Naive thymus-derived CD8-positive, alpha-beta T cell (primary cell): ENCODE data around the gene RGS3. TPM values are rescaled to one million over a fixed set of nuclear protein-coding genes. Genes with fewer than 3 reads are reported as not detected.
"Not testable (repeated sequence)": the region's sequence is repeated elsewhere in the genome, so short reads cannot be mapped to it uniquely, and the experiment has no call there.

ENCODE experiments used
- ATAC-seq, 2 donors: fragments of 150-1000 bp; cut with Tn5 transposase in 1 of 2; sonication (Bioruptor Pico), chemical (Tn5 transposase) in 1 of 2; 1 replicate in 1 of 2; 2 replicates in 1 of 2; pipeline ENCODE4 v1.10.0; 2021; ENCODE audit warnings: mild to moderate bottlenecking in 2 of 2, moderate library complexity in 2 of 2
- POLR2A ChIA-PET: fragments of 350-600 bp; sonication (Branson Sonifier 250); formaldehyde crosslinking; loops from one replicate; lab custom pipeline; 2021; ENCODE audit warnings: antibody characterized with exemption; lab: Charles Lee
- DNase-seq, 10 donors: peaks; one replicate each; pipeline versions ENCODE4 v3.0.0 to v3.0.0-alpha.2; 2020 to 2022
- H3K27ac Mint-ChIP-seq, 10 donors: one replicate each; pipeline ENCODE4 v1.8.0; 2020 to 2022; ENCODE audit warnings: mild to moderate bottlenecking in 10 of 10, mixed read lengths in 10 of 10, moderate library complexity in 4 of 10, inconsistent platforms in 1 of 10
- H3K27me3 Mint-ChIP-seq, 5 donors: one replicate each; pipeline ENCODE4 v1.8.0; 2021 to 2022; ENCODE audit warnings: mixed read lengths in 5 of 5
- H3K36me3 Mint-ChIP-seq, 3 donors: one replicate each; pipeline ENCODE4 v1.8.0; 2020 to 2022; ENCODE audit warnings: mixed read lengths in 3 of 3, mild to moderate bottlenecking in 2 of 3, inconsistent platforms in 1 of 3
- H3K4me1 Mint-ChIP-seq, 4 donors: one replicate each; pipeline ENCODE4 v1.8.0; 2021 to 2022; ENCODE audit warnings: mixed read lengths in 4 of 4
- H3K4me3 Mint-ChIP-seq, 10 donors: one replicate each; pipeline ENCODE4 v1.8.0; 2020 to 2022; ENCODE audit warnings: mild to moderate bottlenecking in 10 of 10, mixed read lengths in 10 of 10, moderate library complexity in 6 of 10, inconsistent platforms in 1 of 10
- H3K9me3 Mint-ChIP-seq, 9 donors: one replicate each; pipeline ENCODE4 v1.8.0; 2020 to 2022; ENCODE audit warnings: mixed read lengths in 9 of 9, mild to moderate bottlenecking in 3 of 9, inconsistent platforms in 1 of 9, moderate library complexity in 1 of 9
- polyA plus RNA-seq, 3 donors: library from polyadenylated mRNA; unstranded; fragments of 300-500 nt; fragmentation: Illumina TruSeq; gene quantifications; one replicate each; pipeline ENCODE4 v1.2.3, GENCODE V29; 2021
- total RNA-seq, 8 experiments: library from RNA in 2 of 8; stranded (reverse) in 2 of 8; gene quantifications; one replicate each; pipeline ENCODE4 v1.2.3 and lab custom pipeline; 2021 to 2026

The RGS3 gene
- total and polyA plus RNA-seq, 5 experiments from 2014 or later = 17.9 to 33.4 (median 27.8) TPM

DNA sequence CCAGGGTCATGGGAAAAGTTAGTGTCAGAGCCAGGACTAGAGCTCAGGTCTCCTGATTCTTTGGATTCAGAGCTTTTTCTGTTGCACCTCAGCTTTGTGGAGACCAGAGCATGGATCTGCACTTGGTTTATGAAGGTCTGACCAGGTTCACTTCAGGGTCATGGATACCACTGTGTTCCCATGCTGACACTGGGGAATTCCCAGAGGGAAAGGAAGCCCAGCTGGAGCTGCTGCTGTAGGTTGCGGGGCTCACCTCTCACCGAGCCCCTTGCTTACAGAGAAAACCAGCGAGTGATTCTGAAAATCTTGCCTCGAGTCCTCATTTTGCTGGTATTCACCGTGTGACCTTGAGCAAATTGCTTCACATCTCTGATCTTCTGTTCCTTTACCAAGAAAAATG is 83.0 kb downstream of the RGS3 start:
- no peak for ATAC-seq
- POLR2A ChIA-PET = interaction anchor here (0.6 kb wide), 1 partner anchor 12 kb away, joined by 7 read pairs; no protein-coding TSS in a partner anchor
- no peaks in the 10 kb centered on the region for H3K27me3 Mint-ChIP-seq

DNA sequence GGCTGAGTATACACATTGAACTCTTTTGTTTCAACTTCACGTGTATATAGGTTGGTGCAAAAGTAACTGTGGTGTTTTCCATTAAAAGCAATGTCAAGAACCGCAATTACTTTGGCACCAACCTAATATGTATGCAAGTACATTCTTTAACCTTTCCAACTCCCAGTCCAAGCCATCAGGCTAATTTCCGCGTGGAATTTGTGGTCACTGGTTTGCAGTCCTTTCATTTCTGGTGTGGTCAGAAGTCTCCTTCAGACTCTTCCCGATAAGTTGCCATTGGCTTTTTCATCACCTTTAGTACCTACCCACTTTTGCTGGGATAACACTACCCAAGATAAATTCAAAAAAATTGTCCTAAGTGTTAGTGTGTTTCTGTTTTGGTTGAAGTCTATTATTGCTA is 84.0 kb downstream of the RGS3 start:
- Mint-ChIP-seq H3K4me3 (peak overlapping the region in 4 of 10 donors; percentile 19 to 56 (median 45)), H3K36me3 (peaks cover 0 to 36% (median 14%) of the 10 kb centered on the region in 3 donors), H3K9me3 (no peaks in the 10 kb centered on the region), H3K27me3 (no peaks in the 10 kb centered on the region), H3K4me1 (peaks cover 32 to 63% (median 59%) of the 10 kb centered on the region in 4 donors), H3K27ac (peak overlapping the region in 8 of 10 donors; percentile 55 to 92 (median 86))
- DNase-seq (no peak), ATAC-seq (no peak)
- POLR2A ChIA-PET = interaction anchor here (0.6 to 1.7 kb wide), 5 partner anchors 7 to 33 kb away, joined by 3 to 7 read pairs (median 3); no protein-coding TSS in a partner anchor

More for the DNA sequence above, 83.0 kb downstream of the RGS3 start:
- Mint-ChIP-seq H3K4me3 (no peak overlapping the region), H3K27ac (peak overlapping the region in 8 of 10 donors; percentile 54 to 85 (median 78)), H3K4me1 (peaks cover 39 to 71% (median 67%) of the 10 kb centered on the region in 4 donors), H3K36me3 (peaks cover 0 to 46% (median 21%) of the 10 kb centered on the region in 3 donors), H3K9me3 (no peaks in the 10 kb centered on the region)
- DNase-seq = no peak

DNA sequence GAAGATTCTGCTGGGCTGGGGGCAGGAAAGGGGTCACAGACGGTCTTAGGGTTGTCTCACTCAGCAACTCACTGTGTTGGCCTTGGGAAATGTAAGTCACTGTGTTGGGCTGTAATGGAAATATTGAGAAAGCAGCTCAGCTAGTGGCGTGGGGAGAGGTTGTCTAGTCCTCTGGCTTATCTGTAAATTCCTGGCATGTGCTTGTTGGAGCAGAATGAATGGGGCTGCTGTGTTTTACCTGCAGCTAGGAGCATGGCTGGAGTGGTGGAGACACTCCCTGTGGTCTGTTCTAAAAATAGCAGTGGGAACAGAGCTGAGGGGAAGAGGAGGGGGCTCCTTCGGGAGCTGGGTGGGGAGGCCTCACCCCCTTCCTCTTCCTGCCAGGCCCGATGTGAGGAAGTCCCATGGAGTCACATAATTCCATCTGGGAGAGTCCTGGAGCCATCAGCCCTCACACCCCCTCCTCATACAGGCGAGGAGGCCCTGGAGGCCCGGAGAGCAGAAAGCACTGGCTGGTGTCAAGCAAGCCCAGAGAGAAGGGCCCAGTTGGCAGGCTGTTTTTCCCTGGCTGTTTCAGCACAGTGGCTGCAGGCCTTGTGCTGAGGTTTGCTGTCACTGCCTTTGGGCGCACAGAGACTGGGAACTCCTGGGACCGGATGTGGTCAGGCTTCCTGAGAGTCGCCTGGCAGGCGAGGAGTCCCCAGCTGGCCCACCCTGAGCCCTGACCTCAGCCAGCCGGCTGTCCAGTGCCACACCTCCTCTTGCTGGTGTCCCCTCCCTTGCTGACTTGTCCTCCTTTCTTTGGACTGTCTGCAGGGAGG is 84.9 kb downstream of the RGS3 start:
- Mint-ChIP-seq H3K9me3 (no peaks in the 10 kb centered on the region), H3K36me3 (peaks cover 0 to 29% (median 11%) of the 10 kb centered on the region in 3 donors), H3K27me3 (no peaks in the 10 kb centered on the region), H3K4me1 (peaks cover 30 to 59% (median 52%) of the 10 kb centered on the region in 4 donors), H3K4me3 (peak overlapping the region in 8 of 10 donors; percentile 16 to 56 (median 45)), H3K27ac (peak overlapping the region; percentile 78 to 92 (median 84))
- POLR2A ChIA-PET = interaction anchor here (1.1 to 1.7 kb wide), 4 partner anchors 8 to 32 kb away, joined by 3 to 4 read pairs (median 3); no protein-coding TSS in a partner anchor
- DNase-seq (no peak), ATAC-seq (peak in 1 of 2 donors; percentile 47)

DNA sequence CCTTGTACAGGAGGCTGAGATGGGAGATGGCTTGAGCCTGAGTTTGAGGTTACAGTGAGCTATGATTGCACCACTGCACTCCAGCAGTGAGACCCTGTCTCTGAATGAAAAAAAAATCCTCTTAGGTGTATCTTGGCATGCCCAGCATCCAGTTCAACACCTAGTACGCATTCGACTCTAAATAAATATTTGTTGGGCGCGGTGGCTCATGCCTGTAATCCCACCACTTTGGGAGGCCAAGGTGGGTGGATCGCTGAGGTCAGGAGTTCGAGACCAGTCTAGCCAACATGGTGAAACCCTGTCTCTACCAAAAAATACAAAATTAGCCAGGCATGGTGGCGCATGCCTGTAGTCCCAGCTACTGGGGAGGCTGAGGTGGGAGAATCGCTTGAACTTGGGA is 86.4 kb downstream of the RGS3 start:
- DNase-seq, H3K9me3 Mint-ChIP-seq, H3K27me3 Mint-ChIP-seq, POLR2A ChIA-PET, ATAC-seq, H3K4me3 Mint-ChIP-seq: not testable (repeated sequence)
- Mint-ChIP-seq H3K27ac (peak overlapping the region in 7 of 10 donors; percentile 36 to 92 (median 86)), H3K4me1 (peaks cover 29 to 56% (median 47%) of the 10 kb centered on the region in 4 donors), H3K36me3 (peaks cover 0 to 17% (median 12%) of the 10 kb centered on the region in 3 donors)

DNA sequence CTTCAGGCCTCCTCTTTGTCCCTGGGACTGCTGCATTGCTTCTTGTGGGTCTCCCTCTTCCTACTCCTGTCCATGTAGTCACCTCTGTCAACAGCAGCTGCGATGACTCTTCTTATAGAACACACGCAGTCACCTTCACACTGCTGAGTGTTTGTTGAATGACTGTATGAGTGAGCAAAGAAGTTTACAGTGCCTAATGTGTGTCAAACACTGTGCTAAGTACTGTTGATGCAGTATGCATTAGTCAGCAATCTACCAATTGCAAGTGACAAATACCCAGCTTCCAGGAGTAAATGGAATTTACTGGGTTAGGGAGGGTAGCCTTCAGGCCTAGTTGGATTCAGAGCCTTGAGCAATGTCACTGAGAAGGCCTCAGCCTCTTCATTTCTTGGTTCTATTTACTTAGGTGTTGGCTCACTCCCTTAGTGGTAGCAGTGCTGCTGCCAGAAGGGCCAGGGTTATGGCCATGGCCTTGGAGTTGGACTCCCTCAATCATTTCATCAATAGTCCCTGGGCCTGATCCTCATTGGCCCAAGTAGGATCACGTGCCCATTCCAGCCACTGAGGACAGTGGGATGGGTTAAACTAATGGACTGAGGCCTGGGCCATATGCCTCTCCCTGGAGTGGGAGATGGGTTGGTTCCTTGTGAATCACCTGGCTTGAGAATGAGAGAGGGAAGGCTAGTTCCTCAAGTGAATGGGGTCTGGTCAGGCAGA is 93.5 kb downstream of the RGS3 start:
- Mint-ChIP-seq H3K9me3 (no peaks in the 10 kb centered on the region), H3K27ac (peak overlapping the region; percentile 26 to 91 (median 72)), H3K4me3 (no peak overlapping the region), H3K4me1 (peaks cover 23 to 49% (median 45%) of the 10 kb centered on the region in 4 donors), H3K27me3 (no peaks in the 10 kb centered on the region), H3K36me3 (peaks cover 0 to 4% (median 4%) of the 10 kb centered on the region in 3 donors)
- POLR2A ChIA-PET = no interaction called here
- DNase-seq (peak in 1 of 10 donors; percentile 22), ATAC-seq (no peak)

DNA sequence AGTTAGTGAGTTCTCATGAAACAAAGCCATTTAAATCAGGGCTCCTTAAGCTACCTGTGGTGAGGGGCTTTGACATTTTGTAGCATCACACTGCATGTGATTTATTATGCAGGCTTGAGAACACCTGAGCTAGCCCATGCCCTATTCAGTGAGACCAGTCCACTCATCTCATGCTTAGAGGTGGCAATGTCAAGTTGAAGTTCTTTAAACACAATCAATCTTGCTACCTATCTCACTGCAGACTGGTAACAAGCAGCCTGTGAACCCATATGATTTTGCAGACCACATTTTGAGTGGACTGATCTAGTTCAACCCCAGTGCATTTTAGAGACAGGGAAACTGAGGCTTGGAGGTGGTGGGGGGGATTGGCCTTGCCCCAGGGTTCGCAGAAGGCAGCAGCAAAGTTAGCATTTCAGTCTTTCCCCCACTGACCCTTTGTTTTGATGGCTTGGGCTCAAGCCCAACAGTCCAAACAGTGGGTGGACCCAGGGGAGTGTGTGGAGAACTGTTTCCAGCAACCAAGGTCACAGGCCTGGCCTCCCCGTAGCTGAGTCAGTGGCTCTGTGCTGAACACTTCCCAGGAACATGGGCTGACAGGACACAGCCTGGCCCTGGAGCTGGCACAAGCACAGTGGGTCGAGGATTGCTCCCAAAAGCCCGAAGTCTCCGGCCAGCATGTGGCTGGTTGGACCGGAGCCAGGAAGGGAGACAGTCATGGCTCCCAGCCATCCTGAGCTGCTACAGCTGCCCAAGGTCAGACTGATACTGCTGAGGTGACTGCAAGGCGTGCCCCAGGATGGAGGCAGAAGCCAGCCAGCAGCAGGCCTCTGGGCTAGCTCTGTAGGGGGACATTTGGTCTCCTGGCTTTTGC is 95.3 kb downstream of the RGS3 start:
- H3K4me1 Mint-ChIP-seq = peaks cover 27 to 55% (median 52%) of the 10 kb centered on the region in 4 donors

DNA sequence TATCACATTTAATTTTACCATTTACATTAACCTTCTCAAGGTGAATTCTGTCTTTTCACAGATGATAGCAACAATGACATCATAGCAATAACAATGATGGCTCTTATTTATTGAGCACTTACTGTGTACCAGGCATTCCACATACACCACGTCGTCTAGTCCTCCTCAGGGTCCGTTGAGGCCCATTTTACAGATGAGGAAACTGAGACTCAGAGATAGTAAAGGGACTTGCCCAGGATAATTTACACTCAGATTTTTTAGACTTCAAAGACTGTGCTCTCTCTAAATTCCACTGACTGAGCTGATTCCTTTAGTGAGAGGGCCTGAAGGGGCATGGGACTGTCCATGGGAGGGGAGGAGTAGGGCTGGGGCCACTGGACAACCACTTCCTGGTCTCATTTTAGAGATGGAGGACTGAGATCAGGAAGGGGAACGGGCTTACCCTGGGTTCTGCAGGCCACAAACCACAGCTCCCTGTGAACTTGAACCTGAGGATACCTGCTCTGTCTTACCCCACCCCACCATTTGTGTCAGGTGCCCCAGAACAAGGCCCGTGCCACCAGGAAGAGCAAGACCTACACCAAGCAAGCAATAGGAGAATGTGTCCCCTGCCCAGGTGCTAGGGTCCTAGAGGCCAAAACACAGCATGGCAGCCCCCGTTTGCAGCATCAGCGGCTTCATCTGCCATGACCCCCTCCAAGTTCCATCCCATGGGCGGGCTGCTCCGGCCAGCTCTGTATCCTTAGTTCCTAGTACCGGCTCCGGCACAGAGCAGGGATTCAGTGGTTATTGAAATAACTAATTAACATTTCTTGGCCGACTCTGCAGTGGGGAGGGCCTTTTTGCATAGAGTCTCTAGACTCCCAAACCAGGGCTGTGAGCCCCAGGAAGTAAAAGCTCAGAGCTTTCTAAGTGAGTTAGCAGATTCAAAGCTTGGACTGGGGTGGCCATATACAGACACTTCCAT is 96.6 kb downstream of the RGS3 start:
- POLR2A ChIA-PET = interaction anchor here (0.9 to 1.9 kb wide), 3 partner anchors 9 to 18 kb away, joined by 3 to 6 read pairs (median 4); no protein-coding TSS in a partner anchor
- H3K9me3 Mint-ChIP-seq = no peaks in the 10 kb centered on the region
- peaks cover 27 to 57% (median 55%) of the 10 kb centered on the region in 4 donors for H3K4me1 Mint-ChIP-seq
- H3K27ac Mint-ChIP-seq = peak overlapping the region; percentile 39 to 91 (median 58)
- H3K27me3 Mint-ChIP-seq = no peaks in the 10 kb centered on the region
- peaks cover 0 to 4% (median under 1%) of the 10 kb centered on the region in 3 donors for H3K36me3 Mint-ChIP-seq
- DNase-seq (peak in 1 of 10 donors; percentile 40), ATAC-seq (no peak)
- no peak overlapping the region for H3K4me3 Mint-ChIP-seq

More for the DNA sequence above, 95.3 kb downstream of the RGS3 start:
- Mint-ChIP-seq H3K9me3 (no peaks in the 10 kb centered on the region), H3K4me3 (no peak overlapping the region), H3K27ac (peak overlapping the region in 9 of 10 donors; percentile 25 to 83 (median 57)), H3K36me3 (peaks cover 0 to 4% (median 4%) of the 10 kb centered on the region in 3 donors), H3K27me3 (no peaks in the 10 kb centered on the region)
- POLR2A ChIA-PET = interaction anchor here (0.9 kb wide), 1 partner anchor 10 kb away, joined by 3 read pairs; no protein-coding TSS in a partner anchor
- no peak for ATAC-seq
- DNase-seq = peak in 1 of 10 donors; percentile 9

DNA sequence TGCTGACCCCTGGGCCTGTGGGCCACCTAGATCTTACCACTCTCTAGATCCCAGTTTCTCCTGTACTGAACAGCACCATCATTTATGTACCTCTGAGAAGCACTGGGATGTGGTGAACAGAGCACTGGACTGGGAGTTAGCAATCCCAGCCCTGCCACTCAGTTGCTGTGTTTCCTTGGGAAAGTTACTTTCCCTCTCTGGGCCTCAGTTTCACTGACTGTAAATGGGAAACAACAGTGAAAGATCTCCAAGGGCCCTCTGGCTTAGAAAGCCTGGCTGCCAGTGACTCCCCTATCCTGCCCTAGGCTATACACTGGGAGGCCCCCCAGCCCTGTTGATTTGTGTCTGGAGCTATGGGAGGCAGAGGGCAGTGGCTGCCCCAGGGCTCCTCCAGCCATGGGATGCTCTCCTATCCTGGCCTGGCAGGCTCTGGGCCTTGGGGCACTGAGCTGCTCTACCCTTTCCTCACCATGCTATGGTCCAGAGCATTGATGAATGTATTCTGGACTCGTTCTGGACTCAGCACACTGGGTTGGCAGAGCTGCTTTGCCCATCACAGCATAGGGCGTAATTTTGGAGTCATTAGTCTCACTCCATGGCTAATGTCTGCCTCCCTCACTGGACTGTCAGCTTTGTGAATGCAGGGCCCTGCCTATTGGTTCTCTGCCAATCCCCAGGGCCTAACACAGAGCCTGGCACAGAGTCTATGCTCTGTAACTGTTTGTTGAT is 99.3 kb downstream of the RGS3 start:
- no peak overlapping the region for H3K4me3 Mint-ChIP-seq
- ATAC-seq (no peak), DNase-seq (peak in 1 of 10 donors; percentile 61)
- peak overlapping the region in 5 of 10 donors; percentile 16 to 78 (median 56) for H3K27ac Mint-ChIP-seq
- peaks cover 0 to 4% (median 0%) of the 10 kb centered on the region in 3 donors for H3K36me3 Mint-ChIP-seq
- POLR2A ChIA-PET = no interaction called here
- no peaks in the 10 kb centered on the region for H3K9me3 Mint-ChIP-seq
- H3K27me3 Mint-ChIP-seq = no peaks in the 10 kb centered on the region
- H3K4me1 Mint-ChIP-seq = peaks cover 23 to 56% (median 54%) of the 10 kb centered on the region in 4 donors

DNA sequence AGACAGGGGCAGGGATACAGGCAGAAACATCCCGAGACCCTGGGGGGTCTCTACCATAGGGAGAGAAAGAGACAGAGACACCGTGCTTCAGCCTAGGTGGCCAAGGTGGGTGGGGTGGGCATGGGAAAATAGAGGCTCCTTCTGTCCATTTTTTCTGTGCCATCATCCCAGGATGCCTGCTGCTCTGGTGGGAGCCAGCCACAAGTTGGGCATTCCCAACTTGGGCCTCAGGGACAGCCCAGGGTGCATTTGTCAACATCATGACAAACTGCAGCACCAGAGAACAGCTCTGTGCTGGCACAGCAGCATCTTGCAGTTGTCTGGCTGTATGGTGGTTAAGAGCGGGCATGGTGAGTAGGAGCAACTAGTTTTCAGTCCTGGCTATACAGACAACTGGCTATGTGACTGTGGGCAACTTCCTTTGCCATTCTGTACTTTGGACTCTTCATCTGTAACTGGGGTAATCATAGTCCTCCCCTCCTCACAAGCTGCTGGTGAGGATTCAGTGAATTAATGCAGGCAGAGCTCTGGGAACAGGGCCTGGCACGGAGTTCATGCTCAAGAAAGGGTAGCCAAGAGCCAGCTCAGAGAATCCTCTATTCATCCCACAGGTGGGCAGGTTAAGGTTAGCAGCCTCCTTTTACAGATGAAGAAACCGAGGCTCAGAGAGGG is 100.4 kb downstream of the RGS3 start:
- no peaks in the 10 kb centered on the region for H3K9me3 Mint-ChIP-seq
- H3K4me1 Mint-ChIP-seq = peaks cover 21 to 53% (median 52%) of the 10 kb centered on the region in 4 donors
- peak in 1 of 10 donors; percentile 7 for DNase-seq
- H3K27ac Mint-ChIP-seq = peak overlapping the region in 8 of 10 donors; percentile 13 to 84 (median 76)
- POLR2A ChIA-PET = no interaction called here
- no peaks in the 10 kb centered on the region for H3K27me3 Mint-ChIP-seq
- H3K4me3 Mint-ChIP-seq = no peak overlapping the region
- ATAC-seq = no peak
- H3K36me3 Mint-ChIP-seq = peaks cover 0 to 2% (median 0%) of the 10 kb centered on the region in 3 donors
